D341Med (cell line): ENCODE data around the gene CABLES1.
"Not testable (repeated sequence)": the region's sequence is repeated elsewhere in the genome, so short reads cannot be mapped to it uniquely, and the experiment has no call there.

Source experiments
- DNase-seq: peaks from one replicate; pipeline ENCODE4 v3.0.0; 2012; ENCODE audit warnings: low spot score

CABLES1 gene

DNA sequence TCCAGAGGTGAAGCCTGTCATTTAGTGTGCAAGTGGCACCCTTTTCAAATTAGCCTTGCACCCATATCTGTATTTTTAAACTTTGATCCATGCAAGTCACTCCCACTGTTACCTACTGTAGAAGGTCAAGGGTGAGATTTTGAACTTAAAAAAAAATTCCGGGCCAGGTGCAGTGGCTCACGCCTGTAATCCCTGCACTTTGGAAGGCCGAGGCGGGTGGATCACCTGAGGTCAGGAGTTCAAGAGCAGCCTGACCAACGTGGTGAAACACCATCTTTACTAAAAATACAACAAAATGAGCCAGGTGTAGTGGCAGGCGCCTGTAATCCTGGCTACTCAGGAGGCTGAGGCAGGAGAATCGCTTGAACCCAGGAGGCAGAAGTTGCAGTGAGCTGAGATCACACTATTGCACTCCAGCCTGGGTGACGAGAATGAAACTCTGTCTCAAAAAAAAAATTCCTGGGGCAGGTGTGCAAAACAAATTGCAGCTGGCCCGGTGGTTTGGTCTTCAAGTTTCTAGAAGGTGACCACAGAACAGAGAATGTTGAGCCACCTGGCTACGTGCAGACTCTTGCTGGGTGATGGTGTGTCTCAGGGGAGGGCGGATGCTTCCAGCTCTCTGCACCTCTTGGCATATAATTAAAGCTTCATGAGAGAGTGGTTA lies 106.7 kb downstream of the CABLES1 start:
- not testable (repeated sequence) for DNase-seq

DNA sequence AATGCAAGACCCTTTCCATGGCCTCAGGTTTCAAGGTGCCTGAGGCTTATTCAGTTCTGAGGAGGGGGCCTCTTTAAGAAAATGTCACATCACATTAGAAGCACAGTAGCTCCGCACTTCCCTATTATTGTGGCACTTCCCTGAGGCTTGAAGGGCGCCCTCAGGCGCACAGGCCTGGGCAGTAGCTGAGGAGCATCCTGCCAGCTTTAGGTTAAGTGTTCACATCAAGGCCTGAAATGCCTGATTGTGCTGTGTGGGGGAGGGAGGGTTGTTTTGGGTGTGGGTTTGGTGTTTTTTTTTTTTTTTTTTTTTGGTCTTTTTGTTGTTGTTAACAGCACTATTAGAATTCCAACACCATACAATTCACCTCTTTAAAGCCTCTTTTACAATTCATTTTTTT lies 107.9 kb downstream of the CABLES1 start:
- no peak for DNase-seq

DNA sequence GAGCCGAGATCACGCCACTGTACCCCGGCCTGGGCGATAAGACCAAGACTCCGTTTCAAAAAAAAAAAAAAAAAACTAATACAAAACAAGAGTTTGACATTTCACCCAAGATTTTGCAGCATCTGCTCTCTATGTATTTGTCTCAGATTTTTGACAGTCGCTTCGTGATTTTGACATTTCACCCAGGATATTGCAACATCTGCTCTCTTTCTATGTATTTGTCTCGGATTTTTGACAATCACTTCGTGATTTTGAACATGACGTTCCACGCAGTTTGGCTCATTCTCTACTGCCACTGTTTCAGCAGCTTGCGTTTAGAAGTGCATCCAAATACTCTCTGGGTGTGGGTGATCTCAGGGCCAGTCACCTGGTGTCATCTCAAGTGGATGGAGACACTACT lies 108.5 kb downstream of the CABLES1 start:
- DNase-seq = no peak

DNA sequence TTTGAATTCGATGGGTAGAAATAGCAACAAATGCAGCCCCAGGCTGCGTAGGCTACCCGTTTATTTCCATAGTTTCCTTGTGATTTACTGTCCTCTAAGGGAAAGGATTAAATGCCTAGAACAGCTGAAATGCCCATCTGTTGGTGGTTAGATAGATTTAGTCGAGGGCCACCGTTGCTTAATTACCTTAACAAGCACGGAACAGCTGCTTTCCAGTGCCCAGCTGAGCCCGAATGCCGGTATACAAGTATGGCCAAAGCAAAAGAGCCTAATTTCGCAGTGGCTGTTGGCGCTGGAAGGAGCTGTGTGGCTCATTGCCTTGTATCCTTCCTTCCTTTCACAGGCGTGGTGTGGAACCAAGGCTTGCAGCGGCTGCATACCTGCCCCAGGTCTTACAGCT lies 109.1 kb downstream of the CABLES1 start:
- DNase-seq = peak; percentile 84

DNA sequence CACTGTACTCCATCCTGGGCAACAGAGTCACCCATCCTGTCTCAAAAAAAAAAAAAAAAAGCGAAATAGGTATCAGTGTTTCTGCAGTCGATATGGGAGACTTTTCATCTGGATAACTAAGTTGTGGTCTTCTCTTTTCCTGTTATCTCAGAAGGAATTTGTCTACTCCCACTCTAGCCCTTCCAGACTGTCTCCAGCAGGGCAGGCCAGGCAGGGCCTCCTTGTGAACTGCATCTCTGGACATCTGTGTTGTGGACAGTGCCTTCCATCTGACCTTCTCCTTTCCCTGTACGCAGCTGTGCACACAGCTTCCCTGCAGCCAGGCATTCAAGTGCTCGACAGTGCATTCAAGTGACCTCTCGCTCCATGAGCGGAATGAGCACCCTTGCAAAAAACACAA lies 110.2 kb downstream of the CABLES1 start:
- no peak for DNase-seq

DNA sequence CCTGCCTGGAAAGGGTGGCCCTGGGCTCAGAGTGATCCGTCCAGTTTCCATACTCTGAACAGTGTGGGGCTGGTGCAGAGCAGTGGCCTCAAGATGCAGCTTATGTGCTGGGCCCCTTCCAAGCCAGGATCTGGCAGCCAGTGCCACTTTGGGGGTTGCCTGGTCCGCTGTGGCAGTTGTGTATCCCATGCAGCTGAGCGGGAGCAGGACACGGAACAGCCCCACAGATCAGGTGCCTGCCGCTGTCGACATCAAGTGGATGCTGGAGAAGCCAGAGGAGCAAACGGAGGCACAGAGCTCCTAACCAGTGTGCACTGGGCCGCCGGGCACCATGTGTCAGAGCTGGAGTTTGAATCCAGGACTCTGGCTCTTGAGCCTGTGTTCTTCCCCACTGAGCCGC lies 112.0 kb downstream of the CABLES1 start:
- no peak for DNase-seq

DNA sequence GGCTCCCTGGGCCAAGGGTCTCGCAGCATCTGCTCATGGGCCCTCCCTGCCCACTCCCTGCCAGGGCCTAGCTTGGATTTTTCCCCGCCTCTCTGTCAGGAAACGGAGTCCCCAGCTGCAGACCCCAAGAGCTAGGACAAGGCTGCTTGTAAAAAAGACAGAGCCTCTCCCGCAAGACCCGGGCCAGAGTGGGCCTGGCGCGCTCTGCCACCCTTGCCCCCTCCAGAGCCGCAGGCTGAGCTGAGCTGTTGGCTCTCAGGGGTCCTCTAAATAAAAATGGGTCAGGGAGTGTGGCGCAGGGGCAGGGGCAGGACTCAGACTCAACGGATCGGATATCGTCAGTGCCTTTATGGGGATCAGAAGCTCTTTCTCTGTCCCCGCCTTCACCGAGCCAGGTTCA lies 112.6 kb downstream of the CABLES1 start:
- DNase-seq = no peak

DNA sequence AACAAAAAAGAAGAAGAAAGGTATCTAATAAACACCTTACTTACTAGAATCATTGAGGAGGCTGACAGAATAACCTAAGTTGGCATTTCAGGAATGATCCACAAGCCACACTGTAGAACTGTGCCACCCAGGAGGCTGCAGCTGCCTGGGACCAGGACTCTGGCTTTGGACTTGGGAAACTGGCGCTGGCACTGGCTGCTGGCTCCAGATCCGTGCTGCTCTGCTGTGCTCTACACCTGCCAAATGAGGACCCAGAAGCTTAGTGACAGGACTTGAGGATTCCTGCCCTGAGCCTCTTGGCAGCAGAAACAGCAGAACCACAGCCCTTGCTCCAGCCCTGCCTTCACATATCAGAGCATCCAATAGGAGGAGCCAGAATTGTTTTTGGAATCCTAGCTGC lies 113.5 kb downstream of the CABLES1 start:
- no peak for DNase-seq

DNA sequence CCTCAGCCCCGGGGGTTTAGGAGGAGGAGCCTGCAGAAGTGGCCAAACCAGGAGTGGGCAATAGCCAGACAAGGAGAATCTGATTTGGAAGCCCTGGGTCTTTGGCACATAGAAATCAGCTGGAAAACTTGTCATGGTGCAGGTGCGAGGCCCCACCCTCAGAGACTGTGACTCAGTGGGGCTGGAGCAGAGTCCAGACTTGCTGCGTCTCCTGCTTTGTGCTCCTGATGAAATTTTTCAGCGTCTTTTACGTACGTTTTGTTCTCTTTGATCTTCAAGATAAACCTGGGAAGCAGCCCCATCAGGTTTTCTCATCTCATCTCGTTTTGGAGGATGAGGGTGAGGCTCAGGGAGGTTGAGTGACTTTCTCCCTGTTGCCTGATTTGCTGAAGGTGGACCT lies 114.1 kb downstream of the CABLES1 start:
- no peak for DNase-seq

DNA sequence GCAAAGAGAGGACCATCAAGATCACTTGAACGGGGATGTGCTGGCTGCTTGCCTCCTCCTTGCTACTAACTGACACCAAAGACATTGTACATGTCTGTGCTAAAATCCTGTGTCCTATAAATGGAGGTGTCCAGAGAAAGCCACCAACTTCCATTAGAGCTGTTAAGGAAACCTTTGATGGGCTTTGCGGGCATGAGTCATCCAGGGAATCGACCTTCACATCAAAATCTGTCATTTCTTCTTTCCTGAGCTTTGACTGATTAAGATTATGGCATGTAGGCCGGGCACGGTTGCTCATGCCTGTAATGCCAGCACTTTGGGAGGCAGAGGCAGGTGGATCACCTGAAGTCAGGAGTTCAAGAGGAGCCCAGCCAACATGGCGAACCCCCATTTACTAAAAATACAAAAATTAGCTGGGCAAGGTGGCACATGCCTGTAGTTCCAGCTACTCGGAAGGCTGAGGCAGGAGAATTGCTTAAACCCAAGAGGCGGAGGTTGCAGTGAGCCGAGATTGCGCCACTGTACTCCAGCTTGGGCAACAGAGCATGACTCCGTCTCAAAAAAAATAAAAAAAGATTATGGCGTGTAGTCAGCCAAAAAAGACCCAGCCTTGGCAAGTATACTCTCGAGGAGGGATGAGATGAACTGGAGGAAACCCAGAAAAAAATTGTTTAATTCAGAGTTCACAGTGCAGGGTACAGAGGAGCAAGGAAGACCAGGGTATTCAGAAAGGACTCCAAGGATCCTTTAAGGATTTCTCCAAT lies 115.8 kb downstream of the CABLES1 start:
- no peak for DNase-seq

DNA sequence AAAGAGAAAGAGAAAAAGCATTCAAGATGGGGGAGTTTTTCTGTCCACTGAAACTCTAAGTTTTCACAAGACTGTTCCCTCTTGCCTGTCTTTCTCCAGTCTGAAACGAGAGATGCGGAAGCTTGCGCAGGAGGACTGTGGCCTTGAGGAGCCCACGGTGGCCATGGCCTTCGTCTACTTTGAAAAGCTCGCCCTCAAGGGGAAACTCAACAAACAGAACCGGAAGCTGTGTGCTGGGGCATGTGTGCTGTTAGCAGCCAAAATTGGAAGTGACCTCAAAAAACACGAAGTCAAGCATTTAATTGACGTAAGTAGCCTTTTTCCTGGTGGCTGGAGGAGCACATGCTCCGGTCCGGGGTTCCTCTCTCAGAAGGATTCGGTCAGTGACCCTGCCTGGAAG lies 118.3 kb downstream of the CABLES1 start:
- no peak for DNase-seq

DNA sequence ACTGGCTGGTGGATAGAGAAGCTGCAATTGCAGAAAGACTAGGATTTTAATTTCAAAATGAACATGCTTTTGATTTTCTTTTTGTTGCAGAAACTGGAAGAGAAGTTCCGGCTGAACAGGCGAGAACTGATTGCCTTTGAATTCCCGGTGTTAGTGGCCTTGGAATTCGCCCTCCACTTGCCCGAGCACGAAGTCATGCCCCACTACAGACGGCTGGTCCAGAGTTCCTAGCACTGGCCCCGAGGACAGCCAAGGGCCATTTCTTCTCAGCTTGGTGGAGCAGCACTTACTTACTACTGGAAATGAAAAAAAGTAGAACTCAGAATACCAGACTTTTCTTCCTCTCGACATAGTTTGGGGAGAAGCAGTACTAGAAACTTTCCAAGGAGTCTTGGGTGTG lies 121.9 kb downstream of the CABLES1 start:
- no peak for DNase-seq

DNA sequence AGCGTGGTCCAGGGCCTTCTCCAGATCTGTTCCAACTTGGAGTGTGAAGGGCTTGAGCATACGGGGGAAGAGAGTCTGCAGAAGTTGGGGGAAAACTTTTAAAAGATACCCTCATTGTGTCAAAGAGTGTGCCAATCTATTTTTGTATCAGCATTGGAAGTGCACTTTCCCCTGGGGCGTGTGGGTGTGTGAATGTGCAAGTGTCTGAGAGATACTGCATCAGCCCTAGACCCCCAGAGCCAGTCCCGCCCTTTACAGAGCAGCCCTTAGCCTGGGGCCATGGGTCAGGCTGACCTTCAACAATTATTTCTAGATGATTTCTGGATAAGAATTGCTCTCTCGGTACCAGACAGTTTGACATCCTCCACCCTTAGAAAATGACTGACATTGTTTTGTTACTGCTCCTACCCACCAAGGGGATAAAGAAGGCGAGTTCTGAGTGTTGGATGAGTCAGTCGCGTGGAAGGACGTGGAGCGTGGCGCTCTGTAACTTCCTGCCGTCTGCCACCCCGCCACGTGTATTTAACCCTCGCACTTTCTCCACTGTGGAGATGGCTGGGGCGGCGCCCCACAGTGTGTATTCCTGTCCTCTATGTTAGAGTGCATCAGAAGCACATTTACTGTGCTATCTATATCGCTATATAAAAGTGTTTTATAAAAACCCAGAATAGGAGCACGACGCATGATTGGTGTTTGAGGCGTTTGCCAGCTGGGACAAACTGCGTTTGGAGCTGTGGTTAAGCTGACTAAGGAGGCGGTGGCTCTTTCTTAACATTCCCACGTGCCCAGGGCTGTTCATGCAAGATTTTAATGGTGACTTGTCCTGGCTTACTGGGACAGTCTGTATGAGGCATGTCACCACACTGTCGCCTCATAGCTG lies 122.6 kb downstream of the CABLES1 start:
- DNase-seq = no peak

DNA sequence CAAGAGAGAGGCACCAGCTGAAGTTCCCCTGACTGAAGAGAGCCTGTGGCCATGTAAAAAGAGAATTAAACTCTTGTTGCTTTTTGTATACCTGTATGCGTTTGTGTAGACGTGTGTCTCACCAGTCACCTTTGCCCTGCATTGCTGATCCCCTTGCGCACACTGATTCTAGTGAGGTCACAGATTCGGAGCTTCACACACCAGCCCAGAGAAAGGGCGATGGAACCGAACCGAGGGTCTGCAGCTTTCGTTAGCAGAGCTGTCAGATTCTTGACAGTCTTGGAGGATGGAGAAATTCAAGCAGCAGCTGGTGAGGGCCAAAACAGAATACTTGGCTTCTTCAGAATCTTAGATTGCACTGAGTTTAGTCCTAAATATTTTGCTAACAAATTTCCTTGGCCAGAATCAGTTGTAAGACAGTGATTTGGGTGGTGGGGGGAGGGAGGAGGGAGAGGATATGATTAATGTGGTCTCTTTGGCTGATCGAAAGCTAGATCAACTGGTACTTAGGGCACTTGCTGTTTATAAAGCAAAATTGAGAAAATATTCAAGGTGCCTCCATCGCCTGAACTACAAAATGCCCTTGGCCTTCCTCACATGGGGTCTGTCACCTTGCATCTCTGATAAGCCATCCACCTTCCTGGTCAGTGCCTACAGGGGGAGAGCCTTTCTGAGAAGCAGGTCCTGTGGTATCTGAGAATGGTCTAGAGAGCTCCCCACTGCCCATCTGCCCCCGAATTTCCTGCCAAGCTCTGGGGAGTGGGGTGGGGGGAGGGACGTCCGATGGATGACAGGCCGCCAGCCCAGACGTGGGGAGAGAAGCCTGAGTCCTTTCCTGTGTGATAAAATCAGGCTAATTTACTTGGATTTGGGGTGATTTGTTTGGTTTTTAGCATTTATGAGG lies 123.5 kb downstream of the CABLES1 start:
- no peak for DNase-seq

DNA sequence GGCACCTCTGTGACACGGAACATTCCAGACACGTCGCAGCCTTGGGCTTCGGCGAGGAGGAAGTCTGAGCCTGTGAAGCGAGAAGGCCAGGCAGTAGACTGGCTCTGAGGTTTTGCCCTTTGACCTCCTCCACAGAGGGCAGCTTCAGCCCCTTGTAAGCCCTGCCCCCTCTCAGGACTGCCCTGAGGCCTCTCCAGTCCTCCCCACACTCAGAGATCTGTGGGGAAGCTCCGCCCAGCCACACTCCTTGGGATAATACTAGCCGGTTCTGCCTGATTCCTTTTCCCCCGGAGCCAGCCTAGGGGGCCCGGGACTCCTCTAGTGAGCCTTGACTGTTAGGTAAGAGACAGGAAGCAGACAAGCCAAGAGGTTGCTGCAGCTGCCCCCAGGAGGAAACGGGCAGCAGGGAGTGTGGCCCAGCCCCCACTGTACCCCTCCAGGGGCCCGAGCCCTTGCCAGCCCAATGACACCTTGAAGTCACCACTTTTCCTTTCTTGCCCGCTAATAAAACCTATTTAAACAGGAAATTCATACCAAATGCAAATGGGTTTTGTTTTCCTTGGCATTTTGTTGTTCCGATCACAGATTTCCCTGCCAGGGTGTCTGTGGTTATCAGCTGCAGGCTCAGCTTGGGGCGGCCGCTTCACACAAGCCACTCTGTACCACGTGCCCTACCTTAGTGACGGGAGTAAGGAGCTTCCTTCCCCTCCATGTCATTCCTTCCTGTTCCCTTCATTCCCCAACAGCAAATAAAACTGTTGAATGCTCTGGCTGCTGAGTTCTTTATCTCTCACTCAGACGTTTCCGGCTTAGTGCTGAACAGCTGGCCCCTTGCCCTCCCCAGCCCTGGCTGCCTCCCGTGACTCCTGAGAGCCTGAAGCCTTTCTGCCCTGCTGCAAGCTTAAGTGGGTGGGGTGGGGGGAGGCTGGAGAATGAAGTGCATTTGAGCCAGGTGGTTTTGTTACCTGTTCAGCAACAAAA lies 124.7 kb downstream of the CABLES1 start:
- DNase-seq = peak; percentile 69

DNA sequence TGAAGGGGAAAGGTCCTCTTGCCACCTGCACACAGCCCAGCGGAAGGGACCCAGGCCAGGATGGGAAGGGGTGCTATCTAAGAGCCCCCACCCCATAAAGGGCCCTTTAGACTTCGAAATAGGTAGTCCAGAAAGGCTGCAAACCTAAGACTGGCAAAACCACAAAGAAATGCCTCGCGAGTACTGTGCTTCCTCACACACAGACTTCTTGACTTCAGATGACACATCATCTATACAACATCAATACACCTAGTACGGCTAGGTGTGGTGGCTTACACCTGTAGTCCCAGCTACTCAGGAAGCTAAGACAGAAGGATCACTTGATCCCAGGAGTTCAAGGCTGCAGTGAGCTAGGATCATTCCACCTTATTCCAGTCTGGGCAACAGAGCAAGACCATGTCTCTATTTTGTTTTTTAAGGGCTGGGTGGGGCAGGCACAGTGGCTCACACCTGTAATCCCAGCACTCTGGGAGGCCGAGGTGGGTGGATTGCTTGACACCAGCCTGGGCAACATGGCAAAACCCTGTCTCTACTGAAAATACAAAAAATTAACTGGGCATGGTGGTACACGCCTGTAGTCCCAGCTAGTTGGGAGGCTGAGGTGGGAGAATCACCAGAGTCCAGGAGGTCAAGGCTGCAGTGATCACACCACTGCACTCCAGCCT lies 125.8 kb downstream of the CABLES1 start:
- DNase-seq = no peak

DNA sequence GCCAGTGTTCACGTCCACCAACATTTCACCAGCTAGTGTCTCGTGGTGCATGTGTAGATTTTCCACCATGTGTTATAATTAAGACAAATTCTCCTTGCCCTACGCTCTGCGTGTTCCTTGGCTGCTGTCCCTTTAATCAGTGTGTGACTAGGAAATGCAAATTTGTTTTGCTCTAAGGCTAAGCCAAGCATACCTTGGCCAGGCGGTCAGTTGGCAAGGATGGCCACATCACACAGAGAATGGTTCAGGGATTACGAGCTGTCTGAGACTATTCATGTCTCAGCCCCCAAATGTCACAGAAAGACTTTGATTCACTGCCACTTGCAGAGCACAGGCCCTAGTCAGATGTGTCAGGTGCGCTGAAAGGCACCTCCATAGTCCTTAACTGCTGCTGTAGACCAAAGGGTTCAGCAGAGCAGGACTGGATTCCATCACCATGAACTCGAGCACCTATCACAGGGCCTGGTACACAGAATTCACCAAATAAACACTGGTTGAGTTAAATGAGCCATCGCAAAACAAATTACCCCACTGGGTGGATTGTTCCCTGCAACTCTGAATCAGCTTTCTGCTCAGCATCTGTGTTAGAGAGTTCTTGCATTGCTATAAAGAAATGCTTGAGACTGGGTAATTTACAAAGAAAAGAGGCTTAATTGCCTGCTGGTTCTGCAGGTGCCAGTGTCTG lies 128.4 kb downstream of the CABLES1 start:
- DNase-seq = no peak

DNA sequence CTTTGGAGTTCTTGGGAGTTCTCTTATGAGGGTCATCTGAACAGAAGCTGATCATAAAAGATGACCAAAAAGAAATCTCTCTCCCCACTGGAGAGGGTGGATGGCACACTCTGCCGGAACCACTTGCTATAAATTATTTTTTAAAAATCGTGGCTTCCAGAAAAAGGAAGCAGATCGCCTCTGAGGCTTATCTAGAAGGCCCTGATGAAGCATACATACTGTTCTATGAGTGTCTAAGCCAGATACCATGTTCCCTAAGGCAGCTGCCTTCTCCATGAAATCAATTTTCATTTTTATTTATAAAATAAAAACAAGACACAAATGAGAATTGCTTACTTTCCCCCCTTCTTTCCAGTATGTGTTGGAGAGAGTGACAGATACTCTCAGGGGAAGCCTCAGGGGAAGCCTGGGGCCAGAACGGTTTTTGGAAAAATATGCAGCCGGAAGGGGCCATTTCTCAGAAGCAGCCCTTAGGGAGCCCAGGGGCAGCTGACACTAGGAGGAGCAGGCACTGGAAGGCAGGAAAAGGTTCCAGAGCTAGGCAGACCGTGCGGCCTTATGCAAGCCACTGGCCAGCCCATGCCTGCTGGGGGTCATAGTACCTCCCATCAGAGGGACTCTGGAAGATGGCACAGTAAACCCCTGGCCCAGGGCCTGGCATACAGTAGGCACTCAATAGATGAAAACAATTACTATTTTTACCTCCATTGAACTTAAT lies 130.6 kb downstream of the CABLES1 start:
- DNase-seq = no peak
